ENCODE data around the gene FAM32A.

Gene FAM32A

DNA sequence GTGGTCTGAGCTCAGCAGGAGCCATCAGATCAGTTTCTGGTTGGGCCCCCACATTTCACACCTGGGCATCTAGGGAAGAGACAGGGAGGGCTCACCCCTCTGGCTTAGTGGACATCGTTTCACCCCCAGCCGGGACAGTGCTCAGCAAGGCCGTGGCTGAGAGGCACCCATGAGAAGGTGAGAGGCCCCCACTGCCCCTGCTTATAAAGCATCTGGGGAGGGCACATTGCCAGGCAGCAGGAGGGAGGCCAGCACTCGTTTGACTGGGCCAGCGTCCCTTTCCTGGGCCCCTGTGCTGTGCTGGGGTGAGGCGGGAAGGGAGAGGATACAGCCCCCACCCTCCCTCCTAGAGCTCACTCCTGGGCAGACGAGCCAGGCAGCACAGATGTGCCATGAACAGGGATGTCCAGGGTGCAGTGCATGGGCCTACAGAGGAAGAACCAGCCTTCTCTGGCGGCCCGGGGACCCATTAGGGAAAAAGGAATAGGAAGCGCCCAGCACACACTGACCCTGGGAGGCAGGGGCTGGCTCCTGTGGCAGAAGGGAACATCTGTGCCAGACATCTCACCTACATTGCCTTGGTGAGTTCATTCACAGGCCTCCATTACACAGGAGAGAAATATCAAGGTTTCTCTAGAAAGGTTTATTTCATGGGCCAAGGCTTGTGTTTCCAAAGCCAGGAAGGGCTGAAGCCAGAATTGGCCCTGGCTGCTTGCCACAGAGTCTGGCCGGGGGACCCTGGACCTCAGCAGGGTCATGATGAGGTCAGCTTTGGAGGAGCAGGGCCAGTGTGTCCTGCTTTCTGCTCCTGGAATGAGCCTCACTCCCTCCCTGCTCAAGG, 20.2 kb downstream of the FAM32A start:
- H3K27ac Mint-ChIP-seq = no peak overlapping the region
- no peak for DNase-seq
- no peaks in the 10 kb centered on the region for H3K9me3 Mint-ChIP-seq

DNA sequence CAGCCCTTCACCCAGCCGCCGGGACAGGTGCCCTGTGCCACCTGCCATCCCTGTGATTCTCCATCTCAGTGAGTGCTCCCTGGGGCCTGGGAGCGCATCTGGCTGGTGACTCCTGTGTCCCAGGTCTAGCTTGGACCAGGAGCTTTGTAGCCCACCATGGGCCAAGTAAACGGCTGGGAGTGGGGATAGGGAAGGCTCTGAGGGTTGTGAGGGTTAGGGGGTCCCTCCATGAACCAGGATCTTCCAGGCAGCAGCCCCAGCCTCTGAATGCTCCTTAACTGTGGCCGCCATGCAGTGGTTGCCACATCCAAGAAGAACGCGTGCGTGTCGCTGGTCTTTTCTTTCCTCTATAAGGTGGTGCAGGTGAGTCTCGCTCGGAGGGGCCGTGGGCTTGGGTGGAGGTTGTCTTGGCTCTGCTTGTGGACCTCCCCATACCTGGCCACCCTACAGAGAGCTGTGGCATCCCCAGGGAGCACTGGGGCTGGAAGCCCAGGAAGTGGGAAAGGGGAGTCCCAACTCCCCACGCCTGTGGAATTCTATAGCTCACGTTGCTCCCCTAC, 20.9 kb downstream of the FAM32A start:
- Mint-ChIP-seq H3K27ac (peak overlapping the region; percentile 41 to 74), H3K4me3 (peak overlapping the region; percentile 54 to 76)

More for the DNA sequence above, 20.2 kb downstream of the FAM32A start:
- Mint-ChIP-seq H3K4me1 (peaks cover 97% of the 10 kb centered on the region), H3K4me3 (no peak overlapping the region), H3K27me3 (no peaks in the 10 kb centered on the region)
- no peak for ATAC-seq

GRCh38 chr19:16206637-16207036, 21.4 kb downstream of the FAM32A start:
- Mint-ChIP-seq H3K4me1 (peaks cover 93% of the 10 kb centered on the region), H3K27me3 (no peaks in the 10 kb centered on the region), H3K27ac (peak overlapping the region; percentile 41 to 74), H3K4me3 (peak overlapping the region; percentile 54 to 76), H3K9me3 (no peaks in the 10 kb centered on the region)
- DNase-seq (no peak), ATAC-seq (no peak)

More for the DNA sequence above, 20.9 kb downstream of the FAM32A start:
- no peak for DNase-seq
- no peak for ATAC-seq
- Mint-ChIP-seq H3K4me1 (peaks cover 96% of the 10 kb centered on the region), H3K9me3 (no peaks in the 10 kb centered on the region), H3K27me3 (no peaks in the 10 kb centered on the region)

DNA sequence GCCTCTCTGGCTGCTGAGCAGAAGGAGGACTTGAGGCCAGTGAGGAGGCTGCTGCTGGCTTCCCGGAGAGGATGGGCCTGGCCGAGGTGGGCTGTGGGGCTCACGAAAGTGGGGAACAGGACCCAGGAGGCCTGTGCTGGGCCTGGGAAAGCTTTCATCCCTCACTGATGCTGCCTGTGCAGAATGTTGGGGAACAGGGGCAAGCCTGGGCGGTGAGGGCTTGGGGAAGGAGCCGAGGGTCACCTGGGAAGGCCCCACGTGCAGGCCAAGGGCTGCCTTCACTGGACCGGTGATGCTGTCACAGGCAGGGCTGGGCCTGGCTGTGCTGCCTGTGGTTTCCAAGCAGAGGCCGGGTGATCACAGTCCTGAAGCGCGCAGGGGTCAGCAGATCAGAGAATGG, 21.9 kb downstream of the FAM32A start:
- Mint-ChIP-seq H3K27ac (peak overlapping the region; percentile 17 to 24), H3K27me3 (no peaks in the 10 kb centered on the region), H3K9me3 (no peaks in the 10 kb centered on the region), H3K4me3 (peak overlapping the region; percentile 46 to 76), H3K4me1 (peaks cover 93% of the 10 kb centered on the region)
- no peak for DNase-seq
- ATAC-seq = no peak

DNA sequence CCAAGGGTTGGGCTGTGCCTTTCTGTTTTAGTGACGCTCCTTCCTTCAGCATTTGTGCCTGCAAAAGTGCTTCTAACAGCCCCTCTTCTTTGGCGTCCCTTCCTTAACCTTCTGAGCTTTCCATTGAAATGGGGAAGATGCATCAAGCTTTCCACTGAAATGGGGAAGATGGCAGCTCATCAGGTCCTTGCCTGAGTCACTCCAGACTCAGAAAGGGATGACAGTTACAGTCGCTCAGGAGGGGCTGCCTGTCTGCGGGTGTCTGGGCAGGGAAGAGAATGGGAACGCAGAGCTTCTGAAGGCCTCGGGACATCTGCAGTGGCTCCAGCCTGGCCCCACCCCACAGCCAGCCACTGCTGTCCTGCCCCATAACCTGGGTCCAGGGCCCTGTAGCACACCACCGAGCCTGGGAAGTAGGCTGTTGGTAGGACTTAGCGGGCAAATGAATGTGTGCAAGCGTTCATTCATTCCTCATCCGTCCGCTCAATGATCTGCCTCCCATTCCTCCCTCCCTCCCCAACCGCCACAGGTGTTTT, 22.3 kb downstream of the FAM32A start:
- ATAC-seq = peak; percentile 24
- Mint-ChIP-seq H3K9me3 (no peaks in the 10 kb centered on the region), H3K27me3 (no peaks in the 10 kb centered on the region), H3K27ac (peak overlapping the region; percentile 53 to 90), H3K4me3 (peak overlapping the region; percentile 46 to 76), H3K4me1 (peaks cover 93% of the 10 kb centered on the region)
- DNase-seq = peak in 1 of 2 donors; percentile 13

DNA sequence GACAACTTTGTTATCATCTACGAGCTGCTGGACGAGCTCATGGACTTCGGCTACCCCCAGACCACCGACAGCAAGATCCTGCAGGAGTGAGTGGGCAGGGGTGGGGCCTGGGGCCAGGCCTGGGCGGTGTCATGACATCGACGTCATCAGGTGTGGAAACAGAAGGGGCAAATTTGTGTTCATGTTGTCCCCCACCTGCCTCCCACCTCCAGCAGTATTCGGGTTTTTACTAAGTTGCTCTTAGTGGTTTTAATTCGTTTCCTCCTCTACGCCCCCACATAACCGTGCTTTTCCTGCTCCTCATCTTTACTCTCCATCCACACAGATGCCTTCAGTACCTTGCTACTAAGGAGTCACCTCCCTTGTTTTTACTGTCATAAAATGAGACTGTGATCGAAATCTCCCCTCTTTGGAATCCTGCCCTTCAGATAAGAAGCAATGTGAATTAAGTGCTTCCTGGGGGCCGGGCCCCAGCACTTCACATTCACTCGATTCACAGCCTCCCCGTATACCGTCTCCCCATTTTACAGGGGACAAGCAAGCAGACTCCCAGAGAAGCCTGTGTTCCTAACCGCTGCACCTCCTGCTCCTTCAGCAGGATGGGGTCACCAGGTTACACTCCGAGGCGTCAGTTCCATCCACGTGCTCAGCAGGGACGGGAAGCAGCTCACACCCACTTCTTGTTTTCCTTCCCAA, 23.0 kb downstream of the FAM32A start:
- peak; percentile 74 for ATAC-seq
- Mint-ChIP-seq H3K27me3 (no peaks in the 10 kb centered on the region), H3K27ac (peak overlapping the region; percentile 75 to 90), H3K9me3 (no peaks in the 10 kb centered on the region), H3K4me1 (peaks cover 93% of the 10 kb centered on the region), H3K4me3 (peak overlapping the region; percentile 46 to 76)
- peak in 1 of 2 donors; percentile 39 for DNase-seq

DNA sequence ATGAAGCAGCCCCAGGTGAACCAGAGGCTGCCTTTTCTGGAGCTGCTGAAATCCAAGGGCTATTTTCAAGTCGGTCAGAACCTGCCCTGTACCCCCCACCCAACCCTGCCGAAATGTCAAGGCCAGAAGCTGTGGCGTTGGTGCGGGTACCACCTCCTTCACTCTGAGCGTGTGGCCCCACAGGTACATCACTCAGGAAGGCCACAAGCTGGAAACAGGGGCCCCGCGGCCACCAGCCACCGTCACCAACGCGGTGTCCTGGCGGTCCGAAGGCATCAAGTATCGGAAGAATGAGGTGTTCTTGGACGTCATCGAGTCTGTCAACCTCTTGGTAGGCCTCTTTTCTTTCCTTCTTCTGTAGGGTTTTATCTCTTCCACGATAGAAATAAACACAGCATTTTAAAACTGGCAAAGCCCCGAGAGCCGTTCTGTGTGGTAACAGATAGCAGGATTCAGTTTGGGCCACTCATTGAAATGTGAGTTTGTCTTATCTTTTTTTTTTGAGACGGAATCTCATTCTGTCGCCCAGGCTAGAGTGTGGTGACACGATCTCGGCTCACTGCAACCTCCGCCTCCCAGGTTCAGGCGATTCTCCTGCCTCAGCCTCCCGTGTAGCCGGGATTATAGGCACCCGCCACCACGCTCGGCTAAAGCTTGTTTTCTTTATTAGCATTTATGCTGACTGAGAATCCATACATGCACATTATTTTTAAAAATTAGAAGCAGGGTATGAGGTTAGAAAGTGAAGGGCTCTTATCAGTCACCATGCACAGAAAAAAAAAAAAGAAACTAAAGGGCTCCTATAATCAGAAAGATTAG, 23.8 kb downstream of the FAM32A start:
- Mint-ChIP-seq H3K27ac (peak overlapping the region; percentile 61 to 75), H3K4me3 (peak overlapping the region; percentile 46 to 76), H3K27me3 (no peaks in the 10 kb centered on the region), H3K4me1 (peaks cover 93% of the 10 kb centered on the region), H3K9me3 (no peaks in the 10 kb centered on the region)
- ATAC-seq (peak; percentile 3), DNase-seq (peak in 1 of 2 donors; percentile 22)

GRCh38 chr19:16210168-16210567, 25.0 kb downstream of the FAM32A start:
- H3K4me1 Mint-ChIP-seq = peaks cover 88% of the 10 kb centered on the region
- H3K27ac Mint-ChIP-seq = no peak overlapping the region

DNA sequence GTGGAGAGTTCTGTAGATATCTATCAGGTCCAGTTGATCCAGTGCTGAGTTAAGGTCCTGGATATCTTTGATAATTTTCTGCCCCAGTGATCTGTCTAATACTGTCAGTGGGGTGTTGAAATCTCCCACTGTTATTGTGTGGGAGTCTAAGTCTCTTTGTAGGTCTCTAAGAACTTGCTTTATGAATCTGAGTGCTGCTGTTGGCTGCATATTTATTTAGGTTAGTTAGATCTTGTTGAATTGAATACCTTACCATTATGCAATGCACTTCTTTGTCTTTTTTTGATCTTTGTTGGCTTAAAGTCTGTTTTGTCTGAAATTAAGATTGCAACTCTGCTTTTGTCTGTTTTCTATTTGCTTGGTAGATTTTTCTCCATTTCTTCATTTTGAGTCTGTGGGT, 27.9 kb downstream of the FAM32A start:
- Mint-ChIP-seq H3K27ac (peak overlapping the region in 1 of 2 donors; percentile 16), H3K9me3 (no peaks in the 10 kb centered on the region), H3K4me3 (peak overlapping the region; percentile 18 to 31), H3K27me3 (no peaks in the 10 kb centered on the region), H3K4me1 (peaks cover 87% of the 10 kb centered on the region)
- no peak for DNase-seq
- no peak for ATAC-seq

More at GRCh38 chr19:16210168-16210567, 25.0 kb downstream of the FAM32A start:
- no peaks in the 10 kb centered on the region for H3K27me3 Mint-ChIP-seq
- DNase-seq (no peak), ATAC-seq (no peak)
- H3K4me3 Mint-ChIP-seq = no peak overlapping the region
- no peaks in the 10 kb centered on the region for H3K9me3 Mint-ChIP-seq

- H3K4me3 Mint-ChIP-seq = peak overlapping the region; percentile 51 to 73
- H3K27ac Mint-ChIP-seq = peak overlapping the region in 1 of 2 donors; percentile 92
- peaks cover 67% of the 10 kb centered on the region for H3K4me1 Mint-ChIP-seq
- DNase-seq = peak in 1 of 2 donors; percentile 17
- no peaks in the 10 kb centered on the region for H3K27me3 Mint-ChIP-seq
- H3K9me3 Mint-ChIP-seq = peaks cover 7 to 10% of the 10 kb centered on the region in 2 donors
- ATAC-seq = peak; percentile 76
Observed at GRCh38 chr19:16216744-16217670, 31.8 kb downstream of the FAM32A start.

GRCh38 chr19:16217716-16218451, 32.7 kb downstream of the FAM32A start:
- peak; percentile 71 for ATAC-seq

DNA sequence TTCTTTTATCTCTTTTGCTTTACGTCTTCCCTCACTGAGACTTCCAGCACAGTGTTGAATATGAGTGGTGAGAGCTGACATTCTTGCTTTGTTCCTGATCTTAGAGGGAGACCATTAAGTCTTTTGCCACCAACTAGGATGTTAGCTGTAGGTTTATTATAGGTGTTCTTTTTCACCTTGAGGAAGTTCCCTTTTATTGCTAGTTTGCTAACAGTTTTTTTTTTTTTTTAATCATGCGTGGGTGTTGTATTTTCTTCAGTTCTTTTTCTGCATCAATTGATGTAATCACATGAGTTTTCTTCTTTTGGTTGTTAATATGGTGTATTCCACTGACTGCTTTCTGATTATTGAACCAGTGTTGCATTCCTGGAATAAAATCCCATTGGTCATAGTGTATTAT, 33.6 kb downstream of the FAM32A start:
- H3K4me3 Mint-ChIP-seq = peak overlapping the region; percentile 55 to 73
- ATAC-seq = no peak
- peak overlapping the region in 1 of 2 donors; percentile 68 for H3K27ac Mint-ChIP-seq
- no peak for DNase-seq
- H3K27me3 Mint-ChIP-seq = no peaks in the 10 kb centered on the region
- H3K9me3 Mint-ChIP-seq = peaks cover 7 to 10% of the 10 kb centered on the region in 2 donors
- H3K4me1 Mint-ChIP-seq = peaks cover 51% of the 10 kb centered on the region

More at GRCh38 chr19:16217716-16218451, 32.7 kb downstream of the FAM32A start:
- H3K4me3 Mint-ChIP-seq = peak overlapping the region; percentile 55 to 73
- H3K4me1 Mint-ChIP-seq = peaks cover 58% of the 10 kb centered on the region
- peaks cover 7 to 10% of the 10 kb centered on the region in 2 donors for H3K9me3 Mint-ChIP-seq
- peak in 1 of 2 donors; percentile 24 for DNase-seq
- no peaks in the 10 kb centered on the region for H3K27me3 Mint-ChIP-seq
- H3K27ac Mint-ChIP-seq = no peak overlapping the region

DNA sequence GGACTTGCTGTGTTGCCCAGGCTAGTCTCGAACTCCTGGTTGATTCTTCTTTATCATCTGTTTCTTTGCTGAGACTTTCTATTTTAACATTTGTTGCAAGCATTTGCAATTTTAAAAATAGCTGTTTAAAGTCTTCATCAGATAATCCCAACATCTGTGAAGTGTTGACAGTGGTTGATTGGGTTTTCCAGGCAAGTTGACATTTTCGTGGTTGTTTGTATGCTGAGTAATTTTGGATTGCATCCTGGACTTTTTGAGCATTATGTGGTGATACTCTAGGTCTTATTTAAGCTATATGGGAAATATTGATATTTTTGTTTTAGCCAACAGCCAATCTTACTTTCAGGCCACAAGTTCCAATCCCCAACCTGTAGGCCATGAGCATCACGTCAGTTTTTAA, 37.6 kb downstream of the FAM32A start:
- Mint-ChIP-seq H3K4me1 (peaks cover 21% of the 10 kb centered on the region), H3K4me3 (no peak overlapping the region), H3K27me3 (no peaks in the 10 kb centered on the region), H3K9me3 (peaks cover 7 to 10% of the 10 kb centered on the region in 2 donors), H3K27ac (peak overlapping the region in 1 of 2 donors; percentile 59)
- ATAC-seq (no peak), DNase-seq (no peak)
